IPS-20b (cell line): ENCODE data around the gene THSD4.

Source experiments
- H3K27ac ChIP-seq: one replicate; pipeline ENCODE4 v1.5.1; 2013; ENCODE audit warnings: low read length
- H3K27me3 ChIP-seq: 2 replicates; pipeline ENCODE4 v1.6.1; 2013; ENCODE audit warnings: mild to moderate bottlenecking, low read length, inconsistent platforms; ENCODE audit not compliant: insufficient read depth
- H3K36me3 ChIP-seq: 2 replicates; pipeline ENCODE4 v1.6.1; 2013; ENCODE audit warnings: low read depth, mild to moderate bottlenecking, inconsistent platforms, low read length, moderate library complexity; ENCODE audit not compliant: insufficient read depth
- H3K4me1 ChIP-seq: 2 replicates; pipeline ENCODE4 v1.6.1; 2013; ENCODE audit warnings: mild to moderate bottlenecking, control low read depth, inconsistent platforms, low read length, moderate library complexity; ENCODE audit not compliant: insufficient read depth
- H3K4me3 ChIP-seq: 2 replicates; pipeline ENCODE4 v1.5.1; 2013; ENCODE audit warnings: mild to moderate bottlenecking, low read length, inconsistent platforms
- H3K9ac ChIP-seq: 2 replicates; pipeline ENCODE4 v1.6.1; 2013; ENCODE audit warnings: low read depth, mild to moderate bottlenecking, inconsistent platforms, low read length, moderate library complexity
- H3K9me3 ChIP-seq: 2 replicates; pipeline ENCODE4 v1.6.1; 2013; ENCODE audit warnings: mild to moderate bottlenecking, low read depth, low read length, inconsistent platforms; ENCODE audit not compliant: insufficient read depth

Gene THSD4

GRCh38 chr15:71141572-71141971, 26.3 kb downstream of the THSD4 start:
- peaks cover 4% of the 10 kb centered on the region; the same call in 1 of the 2 replicates for H3K4me1 ChIP-seq
- H3K4me3 ChIP-seq, result no peak overlapping the region
- no peaks in the 10 kb centered on the region for H3K36me3 ChIP-seq
- no peak overlapping the region for H3K9ac ChIP-seq
- H3K9me3 ChIP-seq, result no peaks in the 10 kb centered on the region
- H3K27me3 ChIP-seq, result no peaks in the 10 kb centered on the region
- H3K27ac ChIP-seq, result no peak overlapping the region

GRCh38 chr15:71142780-71143179, 27.5 kb downstream of the THSD4 start:
- Histone ChIP-seq H3K9ac (no peak overlapping the region), H3K4me1 (peaks cover 4% of the 10 kb centered on the region; the same call in 1 of the 2 replicates), H3K9me3 (no peaks in the 10 kb centered on the region), H3K4me3 (no peak overlapping the region), H3K36me3 (no peaks in the 10 kb centered on the region), H3K27ac (no peak overlapping the region), H3K27me3 (no peaks in the 10 kb centered on the region)

GRCh38 chr15:71143373-71144310, 28.4 kb downstream of the THSD4 start:
- Histone ChIP-seq H3K4me1 (peaks cover 4% of the 10 kb centered on the region; the same call in 1 of the 2 replicates), H3K9me3 (no peaks in the 10 kb centered on the region), H3K36me3 (no peaks in the 10 kb centered on the region), H3K9ac (no peak overlapping the region), H3K27ac (no peak overlapping the region), H3K27me3 (no peaks in the 10 kb centered on the region), H3K4me3 (no peak overlapping the region)

GRCh38 chr15:71145648-71146047, 30.4 kb downstream of the THSD4 start:
- Histone ChIP-seq H3K36me3 (no peaks in the 10 kb centered on the region), H3K27me3 (no peaks in the 10 kb centered on the region), H3K9ac (no peak overlapping the region), H3K9me3 (no peaks in the 10 kb centered on the region), H3K4me1 (peaks cover 11% of the 10 kb centered on the region; the same call in 1 of the 2 replicates), H3K27ac (no peak overlapping the region), H3K4me3 (no peak overlapping the region)

- Histone ChIP-seq H3K9me3 (no peaks in the 10 kb centered on the region), H3K36me3 (no peaks in the 10 kb centered on the region), H3K27me3 (no peaks in the 10 kb centered on the region), H3K4me1 (peaks cover 11% of the 10 kb centered on the region; the same call in 1 of the 2 replicates), H3K27ac (no peak overlapping the region), H3K4me3 (no peak overlapping the region), H3K9ac (no peak overlapping the region)
Observed at GRCh38 chr15:71146580-71146982, 31.3 kb downstream of the THSD4 start.

- Histone ChIP-seq H3K27ac (no peak overlapping the region), H3K27me3 (no peaks in the 10 kb centered on the region), H3K9me3 (no peaks in the 10 kb centered on the region), H3K9ac (no peak overlapping the region), H3K4me1 (peaks cover 11% of the 10 kb centered on the region; the same call in 1 of the 2 replicates), H3K36me3 (no peaks in the 10 kb centered on the region), H3K4me3 (no peak overlapping the region)
Observed at GRCh38 chr15:71148048-71148447, 32.8 kb downstream of the THSD4 start.

GRCh38 chr15:71149646-71150557, 34.6 kb downstream of the THSD4 start:
- Histone ChIP-seq H3K9me3 (no peaks in the 10 kb centered on the region), H3K4me1 (peaks cover 7% of the 10 kb centered on the region; the same call in 1 of the 2 replicates), H3K36me3 (no peaks in the 10 kb centered on the region), H3K27ac (no peak overlapping the region), H3K27me3 (no peaks in the 10 kb centered on the region), H3K4me3 (no peak overlapping the region), H3K9ac (no peak overlapping the region)

GRCh38 chr15:71151081-71151480, 35.8 kb downstream of the THSD4 start:
- Histone ChIP-seq H3K9ac (no peak overlapping the region), H3K4me1 (peaks cover 7% of the 10 kb centered on the region; the same call in 1 of the 2 replicates), H3K36me3 (no peaks in the 10 kb centered on the region), H3K27ac (no peak overlapping the region), H3K9me3 (no peaks in the 10 kb centered on the region), H3K4me3 (no peak overlapping the region), H3K27me3 (no peaks in the 10 kb centered on the region)

- H3K36me3 ChIP-seq, result no peaks in the 10 kb centered on the region
- H3K9me3 ChIP-seq, result no peaks in the 10 kb centered on the region
- H3K4me1 ChIP-seq, result peaks cover 7% of the 10 kb centered on the region; the same call in 1 of the 2 replicates
- H3K9ac ChIP-seq, result no peak overlapping the region
- no peak overlapping the region for H3K4me3 ChIP-seq
- H3K27ac ChIP-seq, result no peak overlapping the region
- no peaks in the 10 kb centered on the region for H3K27me3 ChIP-seq
Observed at GRCh38 chr15:71152542-71152941, 37.3 kb downstream of the THSD4 start.

- Histone ChIP-seq H3K9me3 (no peaks in the 10 kb centered on the region), H3K27ac (no peak overlapping the region), H3K4me3 (no peak overlapping the region), H3K36me3 (no peaks in the 10 kb centered on the region), H3K4me1 (peaks cover 7% of the 10 kb centered on the region; the same call in 1 of the 2 replicates), H3K27me3 (no peaks in the 10 kb centered on the region), H3K9ac (no peak overlapping the region)
Observed at GRCh38 chr15:71153823-71154524, 38.7 kb downstream of the THSD4 start.

GRCh38 chr15:71154607-71155200, 39.4 kb downstream of the THSD4 start:
- Histone ChIP-seq H3K9ac (no peak overlapping the region), H3K27me3 (no peaks in the 10 kb centered on the region), H3K27ac (no peak overlapping the region), H3K36me3 (no peaks in the 10 kb centered on the region), H3K9me3 (no peaks in the 10 kb centered on the region), H3K4me1 (peaks cover 5% of the 10 kb centered on the region; the same call in 1 of the 2 replicates), H3K4me3 (no peak overlapping the region)
